MM.1S (cell line): ENCODE data around the gene EEPD1.

Experiments
- DNase-seq: peaks from one replicate; pipeline ENCODE4 v3.0.0-alpha.2; 2015
- H2AFZ ChIP-seq: fragments of 300-600 bp; sonication (generic); 2 replicates; pipeline ENCODE4 v1.6.0; 2016; ENCODE audit warnings: antibody characterized with exemption, low read length
- H3F3A ChIP-seq: fragments of 300-600 bp; sonication (generic); 2 replicates; pipeline ENCODE4 v1.6.1; 2016; ENCODE audit warnings: mild to moderate bottlenecking, antibody characterized with exemption, low read length, moderate library complexity, mixed read lengths; ENCODE audit not compliant: insufficient read depth
- H3K27ac ChIP-seq: fragments of 300-600 bp; sonication (generic); 2 replicates; pipeline ENCODE4 v1.5.1; 2016; ENCODE audit warnings: mild to moderate bottlenecking, low read length
- H3K27me3 ChIP-seq: fragments of 300-600 bp; sonication (generic); replicated peaks from 2 replicates; pipeline ENCODE4 v1.6.0; 2016; ENCODE audit warnings: low read length; ENCODE audit not compliant: insufficient read depth
- H3K36me3 ChIP-seq: fragments of 300-600 bp; sonication (generic); replicated peaks from 2 replicates; pipeline ENCODE4 v1.6.1; 2016; ENCODE audit warnings: mild to moderate bottlenecking, low read length, mixed read lengths; ENCODE audit not compliant: insufficient read depth
- H3K4me1 ChIP-seq: fragments of 300-600 bp; sonication (generic); 2 replicates; pipeline ENCODE4 v1.6.1; 2016; ENCODE audit warnings: low read length, mixed read lengths
- H3K4me2 ChIP-seq: fragments of 300-600 bp; sonication (generic); 2 replicates; pipeline ENCODE4 v1.6.0; 2016; ENCODE audit warnings: low read depth, low read length
- H3K4me3 ChIP-seq: fragments of 300-600 bp; sonication (generic); 2 replicates; pipeline ENCODE4 v1.5.1; 2016; ENCODE audit warnings: low read length, mixed read lengths
- H3K79me2 ChIP-seq: fragments of 300-600 bp; sonication (generic); 2 replicates; pipeline ENCODE4 v1.6.1; 2016; ENCODE audit warnings: mixed run types, low read length, mixed read lengths
- H3K9ac ChIP-seq: fragments of 300-600 bp; sonication (generic); 2 replicates; pipeline ENCODE4 v1.6.1; 2016; ENCODE audit warnings: low read length, mixed read lengths
- H3K9me2 ChIP-seq: fragments of 300-600 bp; sonication (generic); replicated peaks from 2 replicates; pipeline ENCODE4 v1.6.1; 2016; ENCODE audit warnings: mild to moderate bottlenecking, low read length, mixed read lengths; ENCODE audit not compliant: insufficient read depth
- H3K9me3 ChIP-seq: fragments of 300-600 bp; sonication (generic); replicated peaks from 2 replicates; pipeline ENCODE4 v1.6.1; 2016; ENCODE audit warnings: mild to moderate bottlenecking, low read length, mixed read lengths; ENCODE audit not compliant: insufficient read depth
- H4K20me1 ChIP-seq: fragments of 300-600 bp; sonication (generic); 2 replicates; pipeline ENCODE4 v1.6.1; 2016; ENCODE audit warnings: mild to moderate bottlenecking, low read length, moderate library complexity, mixed read lengths; ENCODE audit not compliant: insufficient read depth
- CTCF ChIP-seq: fragments of 300-600 bp; sonication (generic); IDR thresholded peaks from 2 replicates; pipeline ENCODE4 v1.5.1; 2016; ENCODE audit warnings: antibody characterized with exemption, low read length, mixed read lengths
- EZH2 ChIP-seq: fragments of 300-600 bp; sonication (generic); optimal IDR thresholded peaks from 2 replicates; pipeline ENCODE3; 2017; ENCODE audit warnings: low read depth, mild to moderate bottlenecking, antibody characterized with exemption, low read length, mixed read lengths
- EZH2phosphoT487 ChIP-seq: fragments of 300-600 bp; sonication (generic); IDR thresholded peaks from 2 replicates; pipeline ENCODE4 v1.6.1; 2018; ENCODE audit warnings: antibody characterized with exemption, low read length

Gene EEPD1

GRCh38 chr7:36348771-36349170, 195.7 kb downstream of the EEPD1 start:
- no peaks in the 10 kb centered on the region for H3F3A ChIP-seq
- no peak for DNase-seq

GRCh38 chr7:36349626-36350025, 196.6 kb downstream of the EEPD1 start:
- Histone ChIP-seq H3K4me2 (no peak overlapping the region), H3K27me3 (no peaks in the 10 kb centered on the region), H3K4me3 (no peak overlapping the region), H3K9me2 (no peaks in the 10 kb centered on the region), H3K36me3 (no peaks in the 10 kb centered on the region), H3K9ac (no peak overlapping the region), H3F3A (no peaks in the 10 kb centered on the region), H3K9me3 (no peaks in the 10 kb centered on the region), H3K4me1 (no peaks in the 10 kb centered on the region), H4K20me1 (no peaks in the 10 kb centered on the region), H3K79me2 (no peaks in the 10 kb centered on the region), H3K27ac (no peak overlapping the region), H2AFZ (no peak overlapping the region)
- DNase-seq, result no peak
- TF ChIP-seq EZH2 (no peak), CTCF (no peak), EZH2phosphoT487 (no peak)

More at GRCh38 chr7:36348771-36349170, 195.7 kb downstream of the EEPD1 start:
- H3K27me3 ChIP-seq, result no peaks in the 10 kb centered on the region
- no peak overlapping the region for H3K27ac ChIP-seq
- no peaks in the 10 kb centered on the region for H4K20me1 ChIP-seq
- H2AFZ ChIP-seq, result no peak overlapping the region
- H3K9ac ChIP-seq, result no peak overlapping the region
- H3K4me2 ChIP-seq, result no peak overlapping the region
- H3K9me2 ChIP-seq, result no peaks in the 10 kb centered on the region
- H3K4me3 ChIP-seq, result no peak overlapping the region
- TF ChIP-seq EZH2 (no peak), EZH2phosphoT487 (no peak), CTCF (no peak)
- no peaks in the 10 kb centered on the region for H3K9me3 ChIP-seq
- no peaks in the 10 kb centered on the region for H3K36me3 ChIP-seq
- H3K4me1 ChIP-seq, result no peaks in the 10 kb centered on the region
- H3K79me2 ChIP-seq, result no peaks in the 10 kb centered on the region
